Lower leg skin (tissue), 3 donors: ENCODE measurements around the gene BTBD7.

Experiments
- POLR2A ChIP-seq, 2 donors: fragments of 450-650 bp; IDR thresholded peaks; one replicate each; pipeline ENCODE4 v1.6.1; 2016 to 2017; ENCODE audit warnings: antibody characterized with exemption in 2 of 2, mild to moderate bottlenecking in 1 of 2, moderate library complexity in 1 of 2
- TF ChIP-seq, protein P1 (sequence below), 3 donors: fragments of 450-650 bp; IDR thresholded peaks; one replicate each; pipeline ENCODE4 v1.5.1; 2016; ENCODE audit warnings: antibody characterized with exemption in 3 of 3, mild to moderate bottlenecking in 3 of 3, moderate library complexity in 2 of 3

DNA sequence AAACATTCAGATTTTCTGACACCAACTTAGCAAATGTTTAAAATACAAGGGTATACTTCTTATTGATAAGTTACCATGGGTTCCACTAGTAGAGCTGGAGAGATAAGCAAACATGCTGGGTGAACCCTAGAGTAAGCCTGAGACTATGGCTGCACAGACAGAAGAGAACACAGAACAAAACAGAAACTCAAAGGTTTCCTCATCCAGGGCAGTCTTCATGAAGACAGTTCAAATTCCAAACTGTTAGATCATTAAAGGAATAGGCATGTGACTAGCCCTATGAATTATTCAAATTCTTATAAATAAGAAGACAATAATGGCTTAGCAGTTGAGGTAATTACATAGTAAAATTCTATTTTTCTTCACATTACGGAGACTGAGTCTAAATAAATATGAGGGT lies 28.1 kb downstream of the BTBD7 start:
- TF ChIP-seq, protein P1, sequence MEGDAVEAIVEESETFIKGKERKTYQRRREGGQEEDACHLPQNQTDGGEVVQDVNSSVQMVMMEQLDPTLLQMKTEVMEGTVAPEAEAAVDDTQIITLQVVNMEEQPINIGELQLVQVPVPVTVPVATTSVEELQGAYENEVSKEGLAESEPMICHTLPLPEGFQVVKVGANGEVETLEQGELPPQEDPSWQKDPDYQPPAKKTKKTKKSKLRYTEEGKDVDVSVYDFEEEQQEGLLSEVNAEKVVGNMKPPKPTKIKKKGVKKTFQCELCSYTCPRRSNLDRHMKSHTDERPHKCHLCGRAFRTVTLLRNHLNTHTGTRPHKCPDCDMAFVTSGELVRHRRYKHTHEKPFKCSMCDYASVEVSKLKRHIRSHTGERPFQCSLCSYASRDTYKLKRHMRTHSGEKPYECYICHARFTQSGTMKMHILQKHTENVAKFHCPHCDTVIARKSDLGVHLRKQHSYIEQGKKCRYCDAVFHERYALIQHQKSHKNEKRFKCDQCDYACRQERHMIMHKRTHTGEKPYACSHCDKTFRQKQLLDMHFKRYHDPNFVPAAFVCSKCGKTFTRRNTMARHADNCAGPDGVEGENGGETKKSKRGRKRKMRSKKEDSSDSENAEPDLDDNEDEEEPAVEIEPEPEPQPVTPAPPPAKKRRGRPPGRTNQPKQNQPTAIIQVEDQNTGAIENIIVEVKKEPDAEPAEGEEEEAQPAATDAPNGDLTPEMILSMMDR (IDR thresholded peaks at IDR 0.05), result no peak
- TF ChIP-seq POLR2A (IDR thresholded peaks at IDR 0.05), result no peak
